GM18502 (cell line): ENCODE data around the gene NDUFB2.
"Not testable (repeated sequence)": the region's sequence is repeated elsewhere in the genome, so short reads cannot be mapped to it uniquely, and the experiment has no call there.

ENCODE experiments used
- ATAC-seq: cut with Tn5 transposase; IDR thresholded peaks from one replicate; pipeline ENCODE4 v1.9.1; 2021; ENCODE audit warnings: mild to moderate bottlenecking; ENCODE audit not compliant: unreplicated experiment, poor library complexity

Gene NDUFB2

GRCh38 chr7:140696680-140697446, at the start of gene NDUFB2:
NDUFB2 (plus strand) TSS chr7:140696708; CDS start chr7:140696745, 37 bp downstream.
- peak; percentile 88 for ATAC-seq

- peak; percentile 75 for ATAC-seq
Observed at GRCh38 chr7:140646931-140647647, 49.4 kb upstream of the NDUFB2 start.

- ATAC-seq: no peak
Observed at GRCh38 chr7:140649556-140650205, 46.8 kb upstream of the NDUFB2 start.

- no peak for ATAC-seq
Observed at GRCh38 chr7:140650367-140650766, 46.1 kb upstream of the NDUFB2 start.

- ATAC-seq: no peak
Observed at GRCh38 chr7:140653319-140654108, 43.0 kb upstream of the NDUFB2 start.

- ATAC-seq: no peak
Observed at GRCh38 chr7:140654109-140654387, 42.5 kb upstream of the NDUFB2 start.

- ATAC-seq: no peak
Observed at GRCh38 chr7:140654661-140655060, 41.8 kb upstream of the NDUFB2 start.

- no peak for ATAC-seq
Observed at GRCh38 chr7:140655511-140656408, 40.7 kb upstream of the NDUFB2 start.

GRCh38 chr7:140656548-140657515, 39.7 kb upstream of the NDUFB2 start:
- peak; percentile 96 for ATAC-seq

- ATAC-seq: no peak
Observed at GRCh38 chr7:140657891-140658290, 38.6 kb upstream of the NDUFB2 start.

- ATAC-seq: no peak
Observed at GRCh38 chr7:140659856-140660255, 36.7 kb upstream of the NDUFB2 start.

- ATAC-seq: no peak
Observed at GRCh38 chr7:140661124-140661523, 35.4 kb upstream of the NDUFB2 start.

- ATAC-seq: not testable (repeated sequence)
Observed at GRCh38 chr7:140662938-140663337, 33.6 kb upstream of the NDUFB2 start.

GRCh38 chr7:140667476-140667875, 29.0 kb upstream of the NDUFB2 start:
- no peak for ATAC-seq

- no peak for ATAC-seq
Observed at GRCh38 chr7:140668641-140669040, 27.9 kb upstream of the NDUFB2 start.

GRCh38 chr7:140669352-140669751, 27.2 kb upstream of the NDUFB2 start:
- no peak for ATAC-seq

- not testable (repeated sequence) for ATAC-seq
Observed at GRCh38 chr7:140669862-140670261, 26.6 kb upstream of the NDUFB2 start.

GRCh38 chr7:140670343-140670935, 26.1 kb upstream of the NDUFB2 start:
- no peak for ATAC-seq
